ENCODE results near the gene PIRT.

PIRT gene

DNA sequence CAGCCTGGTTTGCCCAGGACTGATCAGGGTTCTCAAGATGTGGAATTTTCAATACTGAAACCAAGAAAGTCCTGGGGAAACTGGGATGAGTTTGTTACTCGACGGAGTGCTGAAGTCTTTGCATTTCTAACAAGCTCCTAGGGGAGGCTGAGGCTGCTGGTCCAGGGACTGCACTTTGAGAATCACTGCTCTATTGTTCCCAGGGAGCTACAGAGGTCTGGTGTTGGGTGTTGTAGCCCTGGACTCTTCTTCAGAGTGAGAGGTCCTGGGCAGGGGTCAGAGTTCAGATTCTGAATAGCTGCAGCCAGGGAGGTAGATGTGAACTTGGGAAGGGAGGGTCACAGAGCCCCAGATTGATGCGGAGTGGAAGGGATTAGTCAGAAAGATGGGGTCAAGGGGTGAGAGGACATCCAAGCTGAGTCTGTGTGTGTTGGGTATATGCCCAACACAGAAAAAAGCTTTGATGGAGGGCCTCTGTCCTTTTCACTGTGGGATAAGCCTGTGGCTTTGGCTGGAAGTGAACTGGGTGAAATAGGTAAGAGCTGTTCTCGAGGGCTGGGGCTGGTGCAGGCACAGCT is 48.1 kb downstream of the PIRT start:
- no peak for DNase-seq (ENCODE audit: low read depth in 3 of 3)

DNA sequence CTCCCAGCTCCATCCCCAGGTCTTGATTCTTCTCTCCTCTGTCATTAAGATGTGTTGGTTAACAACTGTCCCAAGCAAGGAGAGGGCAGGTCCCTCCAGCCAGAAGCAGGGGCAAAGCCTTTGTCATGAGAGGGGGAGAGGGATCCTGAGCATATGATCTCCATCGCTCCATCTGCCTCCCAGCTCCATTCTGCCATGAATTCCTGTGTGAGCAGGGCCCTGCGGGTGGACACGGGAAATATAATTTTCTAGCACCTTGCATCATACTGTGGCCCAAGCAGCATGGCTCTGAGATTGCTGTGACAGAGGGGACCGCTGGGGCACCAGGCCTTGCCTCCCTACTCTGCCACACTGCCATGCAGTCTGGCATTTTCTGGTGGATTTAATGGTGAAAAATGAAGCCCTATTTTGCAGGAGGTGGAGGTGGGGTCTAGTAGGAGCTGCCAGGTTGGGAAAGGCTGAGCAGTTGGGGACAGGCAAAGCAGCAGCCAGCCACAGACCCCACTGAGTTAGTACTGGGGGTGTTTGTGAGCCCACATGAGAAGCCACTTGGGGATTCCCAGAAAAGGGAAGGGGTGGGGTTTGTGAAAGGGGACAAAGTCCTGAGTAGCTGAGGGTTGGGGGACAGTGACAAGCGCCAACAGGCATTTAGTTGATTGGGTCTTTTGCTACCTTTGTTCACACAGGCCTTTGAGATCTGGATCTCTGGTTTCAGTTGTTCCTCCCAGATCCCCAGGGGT is 50.4 kb downstream of the PIRT start:
- DNase-seq (ENCODE audit: low read depth in 3 of 3): no peak

DNA sequence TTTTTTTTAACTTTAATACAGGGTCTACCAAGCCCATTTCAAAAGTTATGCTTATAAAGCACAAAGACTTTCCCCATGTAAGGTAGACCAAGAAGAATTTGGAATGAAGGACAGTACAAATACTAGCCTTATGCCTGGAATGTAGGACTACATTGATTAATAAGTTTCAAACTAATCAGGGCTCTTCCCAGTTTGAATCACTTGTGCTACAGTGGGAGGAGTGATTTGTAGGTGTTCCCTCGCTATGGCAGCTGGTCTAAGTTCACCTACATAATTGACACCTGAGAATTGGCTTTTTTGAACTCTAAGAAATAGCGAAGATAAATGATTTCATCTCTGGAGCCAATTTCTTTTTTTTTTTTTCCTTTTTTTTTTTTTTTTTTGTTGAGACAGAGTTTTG is 52.6 kb downstream of the PIRT start:
- no peak for DNase-seq (ENCODE audit: low read depth in 3 of 3)

DNA sequence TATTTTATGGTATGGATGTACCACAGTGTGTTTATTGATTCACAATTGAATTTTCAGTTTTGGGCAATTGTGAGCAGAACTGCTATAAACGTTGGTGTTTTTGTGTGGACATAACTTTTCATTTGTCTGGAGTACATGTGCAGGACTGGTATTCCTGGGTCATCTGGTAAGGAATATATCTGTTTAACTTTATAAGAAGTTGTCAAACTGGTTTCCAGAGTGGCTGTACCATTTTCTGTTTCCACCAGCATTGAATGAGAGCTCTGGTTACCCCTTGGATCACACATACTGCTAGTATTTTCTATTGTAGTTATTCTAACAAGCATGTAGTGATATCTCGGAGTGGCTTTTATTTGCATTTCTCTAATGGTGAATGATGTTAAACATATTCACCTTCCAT is 58.3 kb downstream of the PIRT start:
- no peak for DNase-seq (ENCODE audit: low read depth in 3 of 3)

DNA sequence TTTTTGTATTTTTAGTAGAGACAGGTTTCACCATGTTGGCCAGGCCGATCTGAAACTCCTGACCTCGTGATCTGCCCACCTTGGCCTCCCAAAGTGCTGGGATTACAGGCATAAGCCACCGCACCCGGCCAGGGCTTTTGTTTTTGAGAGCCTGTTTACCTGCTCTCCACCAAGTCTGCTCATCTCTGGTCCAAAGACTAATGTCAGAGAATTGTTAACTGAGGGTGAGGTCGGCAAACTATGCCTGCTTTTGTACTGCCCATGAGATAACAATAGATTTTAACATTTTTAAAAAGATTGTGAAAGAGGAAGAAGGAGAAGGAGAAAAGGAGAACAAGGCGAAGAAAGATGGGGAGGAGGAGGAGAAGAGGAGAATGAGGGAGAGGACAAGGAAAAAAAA is 60.0 kb downstream of the PIRT start:
- no peak for DNase-seq (ENCODE audit: low read depth in 3 of 3)

DNA sequence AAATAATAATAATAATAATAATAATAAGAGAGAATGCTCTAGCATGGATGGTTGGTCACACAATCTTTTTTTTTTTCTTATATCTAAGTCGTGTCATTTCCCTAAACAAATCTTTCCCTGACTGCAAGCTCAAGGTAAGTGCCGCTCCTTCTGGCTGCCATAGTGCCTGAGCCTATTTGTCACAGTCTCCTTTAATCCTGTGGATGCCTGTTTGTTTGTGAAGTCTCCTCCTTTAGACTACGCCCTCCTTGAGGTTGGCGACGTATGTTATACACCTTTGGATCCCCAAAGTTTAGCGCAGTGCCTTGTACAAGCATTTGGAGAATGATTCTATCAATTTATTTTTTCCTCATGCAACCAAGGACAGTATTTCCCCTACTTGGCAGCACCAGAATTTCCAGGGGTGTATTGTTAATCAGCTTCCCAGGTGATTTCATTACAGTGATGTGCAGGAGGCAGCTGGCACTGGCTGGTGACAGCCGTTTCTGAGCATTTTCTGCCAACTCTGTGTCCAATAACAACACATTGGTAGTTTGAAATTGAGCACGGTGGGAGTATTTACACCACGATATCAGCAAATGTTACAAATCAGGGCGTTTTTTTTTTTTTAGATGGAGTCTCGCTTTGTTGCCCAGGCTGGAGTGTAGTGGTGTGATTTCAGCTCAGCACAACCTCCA is 60.6 kb downstream of the PIRT start:
- DNase-seq (ENCODE audit: low read depth in 3 of 3): no peak

DNA sequence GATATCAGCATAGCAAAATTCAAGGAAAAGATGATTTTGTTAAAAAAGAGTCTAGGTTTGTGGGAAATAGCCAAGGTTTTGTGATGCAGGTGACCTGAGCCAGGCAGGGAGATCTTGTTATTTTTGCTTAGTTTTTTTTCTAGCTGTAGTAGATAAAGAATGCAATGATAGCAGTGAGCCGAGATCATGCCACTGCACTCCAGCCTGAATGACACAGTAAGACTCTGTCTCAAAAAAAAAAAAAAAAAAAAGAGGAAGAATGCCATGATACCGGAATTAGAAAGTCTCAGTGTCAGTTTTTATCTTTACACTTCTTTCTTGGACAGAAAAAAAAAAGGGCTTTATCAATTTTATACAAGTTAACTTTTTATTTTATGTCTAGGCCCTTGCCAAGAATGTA is 61.5 kb downstream of the PIRT start:
- DNase-seq (ENCODE audit: low read depth in 3 of 3): no peak

DNA sequence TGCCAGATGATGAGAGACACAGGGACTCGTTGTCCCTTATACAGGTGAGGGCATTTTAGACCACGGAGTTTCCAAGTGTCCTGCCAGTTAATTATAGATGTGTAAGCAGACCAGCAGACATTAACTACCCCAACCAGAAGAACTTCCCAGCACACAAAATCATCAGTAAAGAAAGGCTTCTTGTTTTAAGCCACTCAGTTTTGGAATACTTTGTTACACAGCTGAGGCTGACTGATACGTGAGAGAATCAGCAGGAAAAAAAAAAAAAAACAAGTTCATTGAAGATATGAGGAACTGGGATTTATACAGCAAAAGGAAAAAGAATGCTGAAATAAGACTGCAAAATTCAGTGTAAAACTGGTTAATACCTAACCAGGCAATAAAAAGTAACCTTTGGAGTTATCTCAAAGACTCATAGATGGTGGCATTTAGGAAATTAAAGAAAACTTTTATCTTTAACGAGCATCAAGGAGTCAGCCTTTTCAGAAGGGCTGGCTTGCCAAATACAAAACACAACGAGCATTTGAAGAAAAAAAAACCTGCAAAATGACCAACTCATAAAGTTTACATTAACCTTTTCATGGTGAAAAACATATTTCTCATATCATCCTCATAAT is 62.0 kb downstream of the PIRT start:
- DNase-seq (ENCODE audit: low read depth in 3 of 3): no peak

DNA sequence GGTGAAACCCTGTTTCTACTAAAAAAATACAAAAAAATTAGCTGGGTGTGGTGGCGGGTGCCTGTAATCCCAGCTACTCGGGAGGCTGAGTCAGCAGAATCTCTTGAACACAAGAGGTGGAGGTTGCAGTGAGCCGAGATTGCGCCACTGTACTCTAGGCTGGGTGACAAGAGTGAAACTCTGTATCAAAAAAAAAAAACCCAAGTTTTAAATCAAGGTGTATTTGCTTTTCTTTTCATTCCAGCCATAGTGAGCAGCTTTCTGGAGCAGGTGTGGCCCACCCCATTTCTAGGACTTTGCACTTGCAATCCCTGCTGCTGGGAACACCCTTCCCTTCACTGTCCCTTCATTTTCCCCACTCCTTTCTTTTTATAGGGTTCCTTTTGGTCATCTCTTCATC is 62.8 kb downstream of the PIRT start:
- DNase-seq (ENCODE audit: low read depth in 3 of 3): no peak

DNA sequence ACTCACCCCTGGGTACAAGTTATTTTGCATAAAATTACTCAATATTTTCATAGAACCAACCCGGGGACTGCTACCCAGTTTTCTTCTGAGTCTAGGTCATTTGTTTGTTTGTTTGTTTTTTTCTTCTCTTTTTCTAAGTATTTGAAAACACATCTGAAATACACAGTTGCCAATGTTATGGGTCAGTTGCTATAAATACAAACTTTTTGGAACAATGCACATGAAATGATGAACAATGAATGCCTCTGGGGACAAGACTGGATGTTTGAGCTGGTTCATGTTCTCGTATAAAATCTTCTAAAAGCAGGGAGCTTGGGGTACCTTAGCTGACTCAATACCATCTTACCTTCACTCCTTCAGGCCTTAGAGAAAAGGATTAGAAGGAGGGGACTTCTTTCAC is 64.5 kb downstream of the PIRT start:
- no peak for DNase-seq (ENCODE audit: low read depth in 3 of 3)
